Pancreas (tissue), 10 donors: ENCODE results near the gene PI4KB. TPM values are rescaled to one million over a fixed set of nuclear protein-coding genes. Genes with fewer than 3 reads are reported as not detected.

Experiments
- ATAC-seq, 4 donors: fragments of 200-7000 bp; cut with Tn5 transposase; one replicate each; pipeline versions ENCODE4 v1.8.0 to v1.9.1; 2020; ENCODE audit warnings: mild to moderate bottlenecking in 4 of 4, moderate library complexity in 4 of 4
- DNase-seq, 6 donors: peaks; one replicate each; pipeline ENCODE4 v3.0.0-alpha.2; 2020
- FAIRE-seq: peaks from 2 replicates; lab custom pipeline; 2012; peaks lifted over from hg19 to GRCh38; lab: Jason Lieb, UNC
- H3K27ac ChIP-seq, 4 donors: fragments of 200-600 bp; sonication (generic); 1 replicate in 3 of 4; 2 replicates in 1 of 4; pipeline versions ENCODE4 v1.5.0 to v1.8.0; 2020
- H3K27me3 ChIP-seq, 4 donors: fragments of 200-600 bp; one replicate each; pipeline ENCODE4 v1.8.0; 2021
- H3K36me3 ChIP-seq, 3 donors: fragments of 200-600 bp; sonication (generic) in 1 of 3; one replicate each; pipeline versions ENCODE4 v1.5.0 to v1.8.0; 2020 to 2021
- H3K4me1 ChIP-seq, 3 donors: fragments of 200-600 bp; one replicate each; pipeline ENCODE4 v1.8.0; 2021
- H3K4me3 ChIP-seq, 4 donors: fragments of 200-600 bp; sonication (generic) in 2 of 4; one replicate each; pipeline versions ENCODE4 v1.5.0 to v1.8.0; 2020 to 2021
- H3K9me3 ChIP-seq, 4 donors: fragments of 200-600 bp; one replicate each; pipeline ENCODE4 v1.8.0; 2021
- CTCF ChIP-seq, 4 donors: fragments of 200-600 bp; sonication (generic) in 3 of 4; IDR thresholded peaks; one replicate each; pipeline versions ENCODE4 v1.5.0 to v1.8.0; 2021; ENCODE audit warnings: antibody characterized with exemption in 4 of 4
- WGBS, 2 donors: extraction: QIAGEN DNeasy Blood & Tissue Kit; methylation state at CpG; one replicate each; pipeline ENCODE4 v1.1.7; 2013; 5-methylcytosine and 5-hydroxymethylcytosine counted together
- intact Hi-C, 3 donors: fragments of 100-400 bp; cut with DNase I; formaldehyde crosslinking; loops; one replicate each; pipeline versions ENCODE4 v1.11.1 to v1.14.2; 2022
- polyA plus RNA-seq, 2 donors: library from polyadenylated mRNA; stranded (reverse); fragments of 200-250 nt; gene quantifications; one replicate each; pipeline ENCODE4 v1.2.3, GENCODE V29; 2013
- total RNA-seq, 6 donors: library from RNA; stranded (reverse); fragmentation: NEBNext Ultra II Directional in 4 of 6; extraction: Animal tissue kit (Norgen Biotek cat#: 25700) in 4 of 6; gene quantifications; one replicate each; pipeline versions ENCODE4 v1.2.1 to v1.2.4, GENCODE V29; 2021 to 2023
- donor health status: healthy with polysubstance abuse.
- donor health status: DM: no; HTN: no; CAD: no; lungs with moderate emphysema.
- donor health status: DM: no; HTN: no; CAD: no.
- donor health status: control.
- donor health status: control.
- donor health status: Bipolar disorder and iron deficiency.
- donor health status: DM: yes; HTN: yes; CAD: no.
- donor health status: DM: no; HTN: no; CAD: no.
- donor health status: DM: no; HTN: no; CAD: no.
- donor health status: DM: yes; HTN: yes; CAD: no.

The PI4KB gene
- total and polyA plus RNA-seq, 8 donors = 20.0 to 44.2 (median 27.7) TPM

- FAIRE-seq = no peak
Observed at GRCh38 chr1:151293093-151293492, 34.1 kb downstream of the PI4KB start.

GRCh38 chr1:151292207-151293030 is 34.8 kb downstream of the PI4KB start:
- Histone ChIP-seq H3K27ac (no peak overlapping the region), H3K4me1 (no peaks in the 10 kb centered on the region), H3K27me3 (no peaks in the 10 kb centered on the region), H3K4me3 (no peak overlapping the region), H3K9me3 (no peaks in the 10 kb centered on the region), H3K36me3 (peaks cover 7 to 87% (median 37%) of the 10 kb centered on the region in 3 donors)
- FAIRE-seq = no peak
- WGBS, 2 donors = 81 to 85% methylated on average over 13 of the region's 13 CpGs
- intact Hi-C loops = no loop called here
- DNase-seq = peak in 1 of 6 donors; percentile 41
- no peak for TF ChIP-seq CTCF (IDR thresholded peaks at IDR 0.05)
- ATAC-seq = peak in 2 of 4 donors; percentile 6 to 8

More at GRCh38 chr1:151293093-151293492, 34.1 kb downstream of the PI4KB start:
- Histone ChIP-seq H3K4me3 (no peak overlapping the region), H3K27ac (no peak overlapping the region), H3K4me1 (no peaks in the 10 kb centered on the region), H3K36me3 (peaks cover 1 to 87% (median 38%) of the 10 kb centered on the region in 3 donors), H3K9me3 (no peaks in the 10 kb centered on the region), H3K27me3 (no peaks in the 10 kb centered on the region)
- DNase-seq = no peak
- ATAC-seq = peak in 1 of 4 donors; percentile 3
- intact Hi-C loops = no loop called here
- TF ChIP-seq CTCF (IDR thresholded peaks at IDR 0.05) = no peak
- WGBS, 2 donors = 70 to 83% methylated on average over 6 of the region's 6 CpGs

- no peaks in the 10 kb centered on the region for H3K27me3 ChIP-seq
- no peak for FAIRE-seq
- H3K27ac ChIP-seq = no peak overlapping the region
- no peak for TF ChIP-seq CTCF (IDR thresholded peaks at IDR 0.05)
- peaks cover 7 to 88% (median 45%) of the 10 kb centered on the region in 3 donors for H3K36me3 ChIP-seq
- WGBS, 2 donors = 88 to 89% methylated on average over 19 of the region's 19 CpGs
- DNase-seq = no peak
- ATAC-seq = peak in 1 of 4 donors; percentile 1
- intact Hi-C loops = no loop called here
- H3K9me3 ChIP-seq = no peaks in the 10 kb centered on the region
- H3K4me3 ChIP-seq = no peak overlapping the region
- H3K4me1 ChIP-seq = no peaks in the 10 kb centered on the region
Observed at GRCh38 chr1:151290709-151291303, 36.4 kb downstream of the PI4KB start.

GRCh38 chr1:151289991-151290708 is 37.1 kb downstream of the PI4KB start:
- intact Hi-C loops = no loop called here
- Histone ChIP-seq H3K4me1 (no peaks in the 10 kb centered on the region), H3K9me3 (no peaks in the 10 kb centered on the region), H3K4me3 (no peak overlapping the region), H3K27ac (no peak overlapping the region), H3K36me3 (peaks cover 7 to 88% (median 45%) of the 10 kb centered on the region in 3 donors), H3K27me3 (no peaks in the 10 kb centered on the region)
- DNase-seq = no peak
- no peak for ATAC-seq
- no peak for FAIRE-seq
- TF ChIP-seq CTCF (IDR thresholded peaks at IDR 0.05) = no peak
- 90 to 93% methylated on average over 21 of the region's 21 CpGs for WGBS, 2 donors
